Cardiac fibroblast (primary cell): Measurements from ENCODE around the gene SAMD14.
A peak's percentile ranks its signal among the peaks of the same experiment; 100 is the strongest.

Source experiments
- DNase-seq, 2 donors: peaks; one replicate each; pipeline versions ENCODE4 v3.0.0 to v3.0.0-alpha.2; 2010; ENCODE audit warnings: low read depth in 2 of 2
- H3K4me3 ChIP-seq, 2 donors: replicated peaks in 1 of 2; 1 replicate in 1 of 2; 2 replicates in 1 of 2; pipeline ENCODE4 v1.5.1; 2011; ENCODE audit warnings: low read depth in 2 of 2, low read length in 2 of 2, mild to moderate bottlenecking in 2 of 2, moderate library complexity in 1 of 2
- TF ChIP-seq, protein P1 (sequence below): IDR thresholded peaks from one replicate; pipeline ENCODE4 v1.5.1; 2011; ENCODE audit warnings: low read depth, mild to moderate bottlenecking, low read length, inconsistent platforms

The SAMD14 gene

DNA sequence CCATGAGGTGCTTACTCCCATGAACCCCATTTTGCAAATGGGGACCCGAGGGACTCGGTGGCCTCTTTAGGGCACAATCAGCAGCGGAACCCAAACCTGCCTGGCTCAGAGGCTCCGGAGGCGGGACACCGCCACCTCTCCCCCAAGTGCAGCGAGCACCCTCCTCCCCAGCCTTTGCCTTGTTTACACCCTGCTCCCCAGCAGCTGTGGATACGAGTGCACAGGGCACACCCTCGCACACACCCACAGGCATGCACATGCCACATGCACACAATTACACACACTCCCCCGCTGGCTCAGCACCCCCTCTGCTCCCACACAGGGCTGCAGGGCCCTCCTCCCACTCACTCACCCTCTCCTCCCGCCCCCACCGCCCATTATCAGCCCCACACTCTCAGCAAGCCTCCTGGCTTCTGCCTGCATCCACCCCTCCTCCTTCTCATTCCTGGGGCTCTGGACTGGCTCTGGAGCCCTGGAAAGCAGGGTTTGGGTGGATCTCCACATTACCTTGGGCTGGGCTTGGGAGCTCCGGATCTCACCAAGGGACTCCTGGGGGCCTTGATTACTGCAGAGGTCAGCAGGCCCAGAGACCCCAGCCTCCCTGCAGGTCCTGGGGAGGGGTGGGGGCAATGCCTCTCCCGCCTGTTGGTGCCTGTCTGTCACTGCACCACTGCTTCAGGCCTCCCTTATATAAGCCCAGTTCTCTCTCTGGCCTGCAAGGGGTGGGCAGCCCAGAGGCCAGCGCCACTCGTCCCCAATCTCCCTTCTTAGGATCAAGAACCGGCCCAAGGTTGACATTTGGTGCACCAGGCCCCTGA lies 28.4 kb downstream of the SAMD14 start:
- DNase-seq, result peak in 1 of 2 donors; percentile 50
- no peak overlapping the region for H3K4me3 ChIP-seq
- TF ChIP-seq, protein P1, sequence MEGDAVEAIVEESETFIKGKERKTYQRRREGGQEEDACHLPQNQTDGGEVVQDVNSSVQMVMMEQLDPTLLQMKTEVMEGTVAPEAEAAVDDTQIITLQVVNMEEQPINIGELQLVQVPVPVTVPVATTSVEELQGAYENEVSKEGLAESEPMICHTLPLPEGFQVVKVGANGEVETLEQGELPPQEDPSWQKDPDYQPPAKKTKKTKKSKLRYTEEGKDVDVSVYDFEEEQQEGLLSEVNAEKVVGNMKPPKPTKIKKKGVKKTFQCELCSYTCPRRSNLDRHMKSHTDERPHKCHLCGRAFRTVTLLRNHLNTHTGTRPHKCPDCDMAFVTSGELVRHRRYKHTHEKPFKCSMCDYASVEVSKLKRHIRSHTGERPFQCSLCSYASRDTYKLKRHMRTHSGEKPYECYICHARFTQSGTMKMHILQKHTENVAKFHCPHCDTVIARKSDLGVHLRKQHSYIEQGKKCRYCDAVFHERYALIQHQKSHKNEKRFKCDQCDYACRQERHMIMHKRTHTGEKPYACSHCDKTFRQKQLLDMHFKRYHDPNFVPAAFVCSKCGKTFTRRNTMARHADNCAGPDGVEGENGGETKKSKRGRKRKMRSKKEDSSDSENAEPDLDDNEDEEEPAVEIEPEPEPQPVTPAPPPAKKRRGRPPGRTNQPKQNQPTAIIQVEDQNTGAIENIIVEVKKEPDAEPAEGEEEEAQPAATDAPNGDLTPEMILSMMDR, result no peak

DNA sequence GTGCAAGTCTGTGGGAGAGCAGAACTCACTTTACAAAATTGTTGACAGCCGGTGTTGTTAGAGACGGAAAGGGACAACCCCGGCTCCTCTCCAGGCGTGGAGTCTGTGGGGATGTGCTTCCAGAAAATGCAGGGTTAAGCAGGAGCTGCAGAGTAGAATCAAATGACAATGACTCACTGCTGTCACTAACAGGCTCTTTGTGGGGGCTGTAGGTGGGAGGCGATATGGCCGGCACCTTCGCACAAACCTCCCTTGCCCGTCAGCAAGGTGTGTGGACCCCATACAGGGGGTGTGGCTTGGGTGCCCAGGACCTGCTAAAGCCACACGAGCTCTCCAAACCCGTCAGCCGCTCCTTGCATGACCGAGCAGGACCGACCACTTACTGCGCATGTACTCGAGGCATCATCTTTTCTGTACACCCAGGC lies 29.0 kb downstream of the SAMD14 start:
- no peak for DNase-seq
- H3K4me3 ChIP-seq, result no peak overlapping the region
- TF ChIP-seq, protein P1, result no peak

DNA sequence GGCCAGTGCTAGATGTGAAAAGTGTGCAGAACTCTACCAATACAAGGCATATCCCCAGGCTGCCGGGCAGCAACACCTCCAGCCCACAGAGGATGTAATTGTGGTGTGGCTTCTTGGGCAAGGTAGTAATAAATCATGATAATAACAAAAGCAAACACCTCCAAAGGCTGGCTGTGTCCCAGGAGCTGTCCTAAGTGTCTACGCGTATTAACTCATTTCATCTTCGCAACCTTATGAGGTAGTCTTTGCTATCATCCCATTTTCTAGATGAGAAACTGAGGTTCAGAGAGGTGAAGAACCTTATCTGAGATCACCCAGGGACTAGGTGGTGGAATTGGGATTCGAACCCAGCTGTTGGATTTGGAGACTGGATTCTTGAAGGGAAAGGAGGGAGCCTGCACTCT lies 29.5 kb downstream of the SAMD14 start:
- TF ChIP-seq, protein P1, result no peak

DNA sequence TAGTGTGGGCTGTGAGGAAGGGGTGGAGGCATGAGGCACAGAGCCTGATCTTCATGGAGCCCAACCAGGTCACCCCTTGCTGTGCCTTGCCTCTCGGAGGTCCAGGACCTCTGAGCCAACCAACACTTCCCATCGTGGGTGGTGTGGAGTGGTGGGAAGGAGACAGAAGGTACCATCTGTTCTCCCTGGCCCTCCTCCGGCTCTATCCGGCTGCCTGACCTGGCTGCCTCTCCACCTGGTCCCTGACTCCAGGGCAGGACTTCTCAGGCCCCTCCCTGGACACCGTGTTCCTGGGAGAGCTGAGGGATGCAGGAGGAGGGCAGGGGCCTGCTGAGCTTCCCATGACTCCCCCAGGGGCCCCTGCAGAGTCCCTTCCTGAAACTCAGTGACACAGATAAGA lies 31.0 kb downstream of the SAMD14 start:
- TF ChIP-seq, protein P1, result no peak
- no peak overlapping the region for H3K4me3 ChIP-seq
- DNase-seq, result no peak

More for the DNA sequence above, 29.5 kb downstream of the SAMD14 start:
- H3K4me3 ChIP-seq, result no peak overlapping the region
- no peak for DNase-seq

DNA sequence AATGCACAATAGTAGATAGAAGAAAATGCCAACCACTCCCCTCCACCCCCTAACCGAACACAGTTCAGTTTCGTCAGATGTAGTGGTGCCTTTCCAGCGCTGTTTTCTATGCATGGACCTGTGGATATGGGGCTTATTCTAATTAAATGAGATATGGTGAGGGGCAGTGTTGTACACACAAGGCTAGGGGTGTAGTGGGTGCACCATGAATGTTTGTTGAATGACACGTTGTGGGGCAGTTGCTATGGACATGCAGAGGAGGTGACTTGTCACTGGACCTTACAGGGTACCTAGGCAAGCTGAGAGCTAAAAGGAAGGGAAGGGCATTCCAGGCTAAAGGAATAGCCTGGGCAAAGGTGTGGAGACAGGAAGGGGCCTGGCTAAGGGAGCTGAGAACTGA lies 31.4 kb downstream of the SAMD14 start:
- TF ChIP-seq, protein P1, result no peak
- no peak for DNase-seq
- H3K4me3 ChIP-seq, result no peak overlapping the region

DNA sequence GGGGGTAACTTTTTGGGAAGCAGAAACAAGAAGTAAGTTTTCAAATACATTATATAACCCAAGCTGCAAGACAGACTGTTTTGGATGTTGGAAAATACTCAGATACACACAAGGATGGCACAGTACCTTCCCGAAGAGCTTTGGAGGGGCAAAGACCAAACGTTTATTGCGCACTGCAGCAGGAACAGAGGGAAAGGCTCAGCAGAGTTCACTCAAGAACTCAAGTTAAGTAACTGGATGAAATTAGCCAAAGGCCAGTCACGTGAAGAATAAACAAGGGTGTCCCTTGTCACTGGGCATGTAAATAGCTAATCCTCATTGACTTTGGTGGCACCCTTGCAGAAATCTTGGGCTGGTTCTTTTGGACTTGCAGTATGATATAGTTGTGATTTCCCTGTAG lies 32.0 kb downstream of the SAMD14 start:
- DNase-seq, result no peak
- TF ChIP-seq, protein P1, result no peak
- H3K4me3 ChIP-seq, result no peak overlapping the region
